BE2C (cell line): ENCODE results near the gene UBE2E2.

Experiments
- DNase-seq: peaks from one replicate; pipeline ENCODE4 v3.0.0-alpha.2; 2020
- H3K27me3 ChIP-seq: fragments of 250-450 bp; sonication (Bioruptor Pico); 2 replicates; pipeline ENCODE4 v1.5.1; 2020; ENCODE audit warnings: mild to moderate bottlenecking
- H3K36me3 ChIP-seq: fragments of 250-450 bp; sonication (Bioruptor Pico); 2 replicates; pipeline ENCODE4 v1.5.1; 2020; ENCODE audit warnings: mild to moderate bottlenecking
- H3K4me1 ChIP-seq: fragments of 250-450 bp; sonication (Bioruptor Pico); 2 replicates; pipeline ENCODE4 v1.5.1; 2020
- H3K4me3 ChIP-seq: 2 replicates; pipeline ENCODE4 v1.5.1; 2011; ENCODE audit warnings: low read depth, low read length
- H3K9me3 ChIP-seq: fragments of 250-450 bp; sonication (Bioruptor Pico); 2 replicates; pipeline ENCODE4 v1.5.1; 2020
- CTCF ChIP-seq: IDR thresholded peaks from 2 replicates; pipeline ENCODE4 v1.5.1; 2012; ENCODE audit warnings: mild to moderate bottlenecking, low read depth, low read length

Gene UBE2E2

GRCh38 chr3:23493889-23494288 is 290.8 kb downstream of the UBE2E2 start:
- no peak for TF ChIP-seq CTCF

GRCh38 chr3:23494967-23495366 is 291.8 kb downstream of the UBE2E2 start:
- Histone ChIP-seq H3K4me1 (no peaks in the 10 kb centered on the region), H3K9me3 (no peaks in the 10 kb centered on the region), H3K27me3 (no peaks in the 10 kb centered on the region), H3K4me3 (no peak overlapping the region), H3K36me3 (no peaks in the 10 kb centered on the region)
- no peak for DNase-seq
- no peak for TF ChIP-seq CTCF

More at GRCh38 chr3:23493889-23494288, 290.8 kb downstream of the UBE2E2 start:
- Histone ChIP-seq H3K4me1 (no peaks in the 10 kb centered on the region), H3K36me3 (no peaks in the 10 kb centered on the region), H3K9me3 (no peaks in the 10 kb centered on the region), H3K4me3 (no peak overlapping the region), H3K27me3 (no peaks in the 10 kb centered on the region)
- no peak for DNase-seq

GRCh38 chr3:23495507-23495906 is 292.4 kb downstream of the UBE2E2 start:
- H3K9me3 ChIP-seq = no peaks in the 10 kb centered on the region
- H3K4me3 ChIP-seq = no peak overlapping the region
- H3K36me3 ChIP-seq = no peaks in the 10 kb centered on the region
- DNase-seq = no peak
- H3K4me1 ChIP-seq = no peaks in the 10 kb centered on the region
- no peak for TF ChIP-seq CTCF
- no peaks in the 10 kb centered on the region for H3K27me3 ChIP-seq

- Histone ChIP-seq H3K4me1 (no peaks in the 10 kb centered on the region), H3K36me3 (no peaks in the 10 kb centered on the region), H3K9me3 (no peaks in the 10 kb centered on the region), H3K4me3 (no peak overlapping the region), H3K27me3 (no peaks in the 10 kb centered on the region)
- no peak for TF ChIP-seq CTCF
- no peak for DNase-seq
These were observed 293.0 kb downstream of the UBE2E2 start for GRCh38 chr3:23496165-23496564.

- TF ChIP-seq CTCF = no peak
- no peak overlapping the region for H3K4me3 ChIP-seq
- no peaks in the 10 kb centered on the region for H3K27me3 ChIP-seq
- no peaks in the 10 kb centered on the region for H3K36me3 ChIP-seq
- no peak for DNase-seq
- H3K9me3 ChIP-seq = no peaks in the 10 kb centered on the region
- H3K4me1 ChIP-seq = no peaks in the 10 kb centered on the region
These were observed 294.0 kb downstream of the UBE2E2 start for GRCh38 chr3:23497156-23497555.

- DNase-seq = no peak
- Histone ChIP-seq H3K36me3 (no peaks in the 10 kb centered on the region), H3K4me3 (no peak overlapping the region), H3K27me3 (no peaks in the 10 kb centered on the region), H3K4me1 (no peaks in the 10 kb centered on the region), H3K9me3 (no peaks in the 10 kb centered on the region)
- no peak for TF ChIP-seq CTCF
These were observed 298.2 kb downstream of the UBE2E2 start for GRCh38 chr3:23501201-23501802.
